AG10803 (cell line): ENCODE results near the gene SELL.

Experiments used
- DNase-seq: peaks from one replicate; pipeline ENCODE4 v3.0.0; 2010; ENCODE audit warnings: low read depth
- H3K4me3 ChIP-seq: 2 replicates; pipeline ENCODE4 v1.5.1; 2011; ENCODE audit warnings: mild to moderate bottlenecking, low read length, control low read depth
- CTCF ChIP-seq: conservative IDR thresholded peaks from 2 replicates; pipeline ENCODE4 v1.5.1; 2011; ENCODE audit warnings: mild to moderate bottlenecking, low read length, control low read depth, inconsistent platforms

Gene SELL

GRCh38 chr1:169707912-169708604 is 3.4 kb downstream of the SELL start:
- TF ChIP-seq CTCF, result no peak
- no peak for DNase-seq
- H3K4me3 ChIP-seq, result no peak overlapping the region

GRCh38 chr1:169704797-169705196 is 6.6 kb downstream of the SELL start:
- no peak overlapping the region for H3K4me3 ChIP-seq
- DNase-seq, result no peak
- TF ChIP-seq CTCF, result no peak

GRCh38 chr1:169701261-169702005 is 10.0 kb downstream of the SELL start:
- no peak for TF ChIP-seq CTCF
- DNase-seq, result no peak
- no peak overlapping the region for H3K4me3 ChIP-seq

GRCh38 chr1:169699707-169700106 is 11.7 kb downstream of the SELL start:
- no peak for DNase-seq
- no peak for TF ChIP-seq CTCF
- no peak overlapping the region for H3K4me3 ChIP-seq

GRCh38 chr1:169698976-169699375 is 12.4 kb downstream of the SELL start:
- DNase-seq, result no peak
- no peak for TF ChIP-seq CTCF
- no peak overlapping the region for H3K4me3 ChIP-seq

- DNase-seq, result no peak
- TF ChIP-seq CTCF, result no peak
- no peak overlapping the region for H3K4me3 ChIP-seq
These were observed 13.7 kb downstream of the SELL start for GRCh38 chr1:169697755-169698154.
